Stimulated activated CD4-positive, alpha-beta T cell treated with anti-CD3 and anti-CD28 coated beads, Interleukin-15, amount 100 ng/mL, for 48 hours (primary cell): ENCODE measurements around the gene COL8A1.
"Not testable (repeated sequence)": the region's sequence is repeated elsewhere in the genome, so short reads cannot be mapped to it uniquely, and the experiment has no call there.

Source experiments
- DNase-seq, 2 donors: peaks; one replicate each; pipeline ENCODE4 v3.0.0-alpha.2; 2020; ENCODE audit warnings: low read depth in 2 of 2

The COL8A1 gene

GRCh38 chr3:99638167-99638948, at the start of gene COL8A1:
TSS of gene COL8A1 (plus strand) at chr3:99638594. CDS start at chr3:99790683, 152,089 bp downstream.
- no peak for DNase-seq

GRCh38 chr3:99589168-99589567, 49.2 kb upstream of the COL8A1 start:
- DNase-seq: not testable (repeated sequence)

- no peak for DNase-seq
These were observed 38.5 kb upstream of the COL8A1 start for GRCh38 chr3:99599894-99600293.

- DNase-seq: no peak
These were observed 36.9 kb upstream of the COL8A1 start for GRCh38 chr3:99601515-99601914.

- no peak for DNase-seq
These were observed 36.2 kb upstream of the COL8A1 start for GRCh38 chr3:99602183-99602582.

GRCh38 chr3:99607151-99607550, 31.2 kb upstream of the COL8A1 start:
- DNase-seq: no peak

GRCh38 chr3:99614768-99615167, 23.6 kb upstream of the COL8A1 start:
- DNase-seq: no peak

GRCh38 chr3:99620077-99620767, 18.2 kb upstream of the COL8A1 start:
- no peak for DNase-seq

GRCh38 chr3:99620976-99621375, 17.4 kb upstream of the COL8A1 start:
- no peak for DNase-seq

GRCh38 chr3:99624496-99625236, 13.7 kb upstream of the COL8A1 start:
- DNase-seq: no peak

- DNase-seq: no peak
These were observed 13.2 kb upstream of the COL8A1 start for GRCh38 chr3:99625237-99625622.

- DNase-seq: no peak
These were observed 12.6 kb upstream of the COL8A1 start for GRCh38 chr3:99625643-99626416.

GRCh38 chr3:99626417-99626788, 12.0 kb upstream of the COL8A1 start:
- DNase-seq: no peak

GRCh38 chr3:99627062-99627826, 11.2 kb upstream of the COL8A1 start:
- DNase-seq: no peak

- DNase-seq: no peak
These were observed 7.6 kb upstream of the COL8A1 start for GRCh38 chr3:99630815-99631214.

GRCh38 chr3:99633887-99634558, 4.4 kb upstream of the COL8A1 start:
- DNase-seq: no peak

GRCh38 chr3:99634881-99635280, 3.5 kb upstream of the COL8A1 start:
- no peak for DNase-seq

- DNase-seq: no peak
These were observed 3.0 kb upstream of the COL8A1 start for GRCh38 chr3:99635348-99635747.

- no peak for DNase-seq
These were observed 1.4 kb upstream of the COL8A1 start for GRCh38 chr3:99637016-99637367.

- DNase-seq: no peak
These were observed 854 bp upstream of the COL8A1 start for GRCh38 chr3:99637368-99638111.
